ENCODE measurements around the gene CXorf58. TPM values are rescaled to one million over a fixed set of nuclear protein-coding genes. Genes with fewer than 3 reads are reported as not detected.

Gene CXorf58
- total RNA-seq, 1 donor from 2014 or later: not detected

DNA sequence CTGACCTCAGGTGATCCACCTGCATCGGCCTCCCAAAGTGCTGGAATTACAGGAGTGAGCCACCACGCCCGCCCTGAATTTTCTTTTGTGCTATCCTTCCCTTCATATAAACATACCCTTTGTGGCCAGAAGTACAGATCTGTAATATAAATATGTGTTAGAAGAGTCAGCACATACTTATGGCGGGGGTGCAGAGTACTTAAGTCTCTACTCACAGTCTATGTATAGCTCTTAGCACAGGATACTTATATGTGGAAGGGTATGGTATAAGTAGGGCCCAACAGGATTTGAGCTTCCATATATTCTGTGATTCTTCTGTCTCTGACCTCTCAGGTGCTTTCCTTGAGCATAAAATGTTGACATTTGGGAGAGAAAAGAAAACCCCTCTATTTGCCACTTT, 18.2 kb downstream of the CXorf58 start:
- H3K4me1 ChIP-seq: no peaks in the 10 kb centered on the region
- intact Hi-C loops (cut with DNase I): no loop called here
- no peaks in the 10 kb centered on the region for H3K36me3 ChIP-seq
- H3K27ac ChIP-seq: no peak overlapping the region
- H3K4me3 ChIP-seq: no peak overlapping the region
- no peak for TF ChIP-seq POLR2A (IDR thresholded peaks at IDR 0.05)
- no peak for TF ChIP-seq CTCF (IDR thresholded peaks at IDR 0.05)
- TF ChIP-seq POLR2AphosphoS5 (IDR thresholded peaks at IDR 0.05; ENCODE audit: insufficient read depth in 1 of 2, low read depth in 1 of 2): no peak
- H3K9me3 ChIP-seq: no peaks in the 10 kb centered on the region
- DNase-seq (ENCODE audit: extremely low spot score in 2 of 2): no peak
- H3K27me3 ChIP-seq: no peaks in the 10 kb centered on the region

DNA sequence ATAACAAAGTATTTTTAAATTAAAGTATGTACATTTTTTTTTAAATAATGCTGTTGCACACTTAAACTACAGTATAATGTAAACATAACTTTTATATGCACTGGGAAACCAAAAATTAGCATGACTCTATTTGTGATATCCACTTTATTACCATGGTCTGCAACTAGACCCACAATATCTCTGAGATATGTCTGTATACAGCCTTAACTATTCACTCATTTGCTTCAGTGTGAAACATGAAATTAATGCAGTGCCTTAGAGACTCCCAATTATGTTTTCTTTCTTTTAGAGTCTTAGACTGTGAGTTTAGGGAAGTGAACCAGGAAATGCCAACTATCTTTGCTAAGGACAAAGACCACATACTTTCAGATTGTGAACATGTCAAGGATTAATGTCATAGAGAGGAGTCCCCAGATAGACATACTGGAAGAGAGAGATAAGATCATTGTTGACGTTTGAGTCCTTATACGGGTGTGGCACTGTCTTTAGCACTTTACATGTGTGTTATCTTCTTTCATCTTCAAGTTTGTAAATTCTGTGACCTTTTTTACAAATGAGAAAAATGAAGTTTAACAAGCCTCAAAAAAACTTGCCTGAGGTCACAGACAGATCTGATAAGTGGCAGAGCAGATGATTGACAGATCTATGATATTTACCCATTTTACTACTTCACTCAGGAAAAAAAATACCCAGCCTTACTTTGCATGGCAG, 23.2 kb downstream of the CXorf58 start:
- TF ChIP-seq CTCF (IDR thresholded peaks at IDR 0.05) (no peak), POLR2A (IDR thresholded peaks at IDR 0.05) (no peak), POLR2AphosphoS5 (IDR thresholded peaks at IDR 0.05; ENCODE audit: insufficient read depth in 1 of 2, low read depth in 1 of 2) (no peak)
- intact Hi-C loops (cut with DNase I): no loop called here
- H3K4me1 ChIP-seq: no peaks in the 10 kb centered on the region
- no peaks in the 10 kb centered on the region for H3K9me3 ChIP-seq
- H3K27ac ChIP-seq: no peak overlapping the region
- H3K4me3 ChIP-seq: no peak overlapping the region
- H3K36me3 ChIP-seq: no peaks in the 10 kb centered on the region
- DNase-seq (ENCODE audit: extremely low spot score in 2 of 2): no peak
- H3K27me3 ChIP-seq: no peaks in the 10 kb centered on the region

GRCh38 chrX:23932046-23932445, 24.2 kb downstream of the CXorf58 start:
- intact Hi-C loops (cut with DNase I): no loop called here
- Histone ChIP-seq H3K36me3 (no peaks in the 10 kb centered on the region), H3K9me3 (no peaks in the 10 kb centered on the region), H3K4me1 (no peaks in the 10 kb centered on the region), H3K4me3 (no peak overlapping the region), H3K27me3 (no peaks in the 10 kb centered on the region), H3K27ac (no peak overlapping the region)
- no peak for DNase-seq (ENCODE audit: extremely low spot score in 2 of 2)
- TF ChIP-seq POLR2A (IDR thresholded peaks at IDR 0.05): no peak

GRCh38 chrX:23935106-23935505, 27.3 kb downstream of the CXorf58 start:
- no peak overlapping the region for H3K4me3 ChIP-seq
- intact Hi-C loops (cut with DNase I): no loop called here
- no peaks in the 10 kb centered on the region for H3K9me3 ChIP-seq
- H3K27ac ChIP-seq: no peak overlapping the region
- TF ChIP-seq CTCF (IDR thresholded peaks at IDR 0.05) (no peak), POLR2A (IDR thresholded peaks at IDR 0.05) (no peak), POLR2AphosphoS5 (IDR thresholded peaks at IDR 0.05; ENCODE audit: insufficient read depth in 1 of 2, low read depth in 1 of 2) (no peak)
- no peaks in the 10 kb centered on the region for H3K27me3 ChIP-seq
- no peak for DNase-seq (ENCODE audit: extremely low spot score in 2 of 2)
- no peaks in the 10 kb centered on the region for H3K4me1 ChIP-seq
- H3K36me3 ChIP-seq: no peaks in the 10 kb centered on the region

DNA sequence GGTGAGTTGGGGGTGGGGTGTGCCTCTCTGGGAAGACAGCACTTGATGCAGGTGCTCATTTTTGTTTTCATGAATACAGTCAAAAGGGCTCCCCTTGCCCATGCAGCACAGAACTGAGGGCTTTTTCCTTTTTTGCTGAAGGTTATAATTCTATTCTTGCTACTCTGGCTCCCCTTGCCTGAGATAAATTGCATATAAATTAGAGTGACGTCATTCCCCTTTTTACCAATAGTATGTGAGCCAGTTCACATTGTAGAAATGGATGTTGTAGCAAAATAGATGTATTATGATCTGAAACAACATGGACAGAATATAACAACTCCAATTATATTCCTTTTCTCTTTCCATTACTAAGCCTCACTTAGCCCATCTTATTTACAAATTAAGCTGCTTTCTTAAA, 28.4 kb downstream of the CXorf58 start:
- no peaks in the 10 kb centered on the region for H3K36me3 ChIP-seq
- intact Hi-C loops (cut with DNase I): no loop called here
- H3K4me3 ChIP-seq: no peak overlapping the region
- TF ChIP-seq POLR2A (IDR thresholded peaks at IDR 0.05) (no peak), CTCF (IDR thresholded peaks at IDR 0.05) (no peak), POLR2AphosphoS5 (IDR thresholded peaks at IDR 0.05; ENCODE audit: insufficient read depth in 1 of 2, low read depth in 1 of 2) (no peak)
- no peak for DNase-seq (ENCODE audit: extremely low spot score in 2 of 2)
- no peaks in the 10 kb centered on the region for H3K4me1 ChIP-seq
- no peaks in the 10 kb centered on the region for H3K9me3 ChIP-seq
- no peaks in the 10 kb centered on the region for H3K27me3 ChIP-seq
- no peak overlapping the region for H3K27ac ChIP-seq

Measured in vagina (tissue), 2 donors.